ENCODE results near the gene ZPBP.
A peak's percentile ranks its signal among the peaks of the same experiment; 100 is the strongest.

DNA sequence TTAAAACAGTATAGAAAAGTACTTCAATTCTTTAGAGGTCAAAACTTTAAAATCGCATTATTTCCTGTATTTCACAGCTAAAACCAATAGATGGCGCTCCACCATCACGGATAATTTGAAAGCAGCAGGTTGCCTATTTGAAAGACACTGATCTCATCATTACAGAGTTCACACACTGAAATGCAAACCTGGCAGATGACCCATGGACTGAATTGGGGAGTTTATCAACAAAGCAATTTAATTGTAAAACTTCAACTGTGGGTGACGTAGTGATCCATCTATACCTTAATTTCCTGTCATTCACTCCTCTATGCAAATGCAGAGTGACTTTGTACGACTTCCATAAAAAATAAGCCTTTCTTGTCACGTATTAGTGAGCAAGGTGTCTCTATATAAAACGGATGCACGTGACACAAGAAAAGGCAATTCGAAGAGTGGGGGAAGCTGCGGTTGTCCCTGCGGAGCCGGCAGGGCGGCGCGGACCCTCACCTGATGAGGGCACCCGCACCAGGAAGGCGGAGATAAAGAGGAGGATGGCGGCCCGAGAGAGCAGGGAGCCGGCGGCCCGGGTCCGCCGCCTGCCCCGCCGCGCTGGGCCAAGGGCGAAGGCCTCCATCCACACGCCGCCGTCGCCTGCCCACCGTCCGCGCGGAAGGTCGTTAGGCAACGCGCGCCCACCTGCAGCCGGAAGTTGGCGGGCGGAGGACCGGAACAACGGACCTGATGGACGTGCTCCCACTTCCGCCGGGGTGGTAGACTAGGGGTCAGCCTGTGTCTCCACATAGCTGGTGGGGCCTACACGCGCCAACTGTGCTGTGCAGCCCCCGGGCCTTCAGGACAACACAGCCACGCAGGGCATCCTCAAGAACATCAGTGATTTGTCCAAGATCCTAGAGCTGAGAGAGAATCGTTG is at the start of gene ZPBP:
- TF ChIP-seq CTCF (IDR thresholded peaks at IDR 0.05; ENCODE audit: poor library complexity) (peak; percentile 81), EZH2phosphoT487 (IDR thresholded peaks at IDR 0.05; ENCODE audit: low read depth, severe bottlenecking, unreplicated experiment) (no peak)

All from hepatocyte (in vitro differentiated cells).